ENCODE data around the gene PVALEF.
A peak's percentile ranks its signal among the peaks of the same experiment; 100 is the strongest.

The PVALEF gene

DNA sequence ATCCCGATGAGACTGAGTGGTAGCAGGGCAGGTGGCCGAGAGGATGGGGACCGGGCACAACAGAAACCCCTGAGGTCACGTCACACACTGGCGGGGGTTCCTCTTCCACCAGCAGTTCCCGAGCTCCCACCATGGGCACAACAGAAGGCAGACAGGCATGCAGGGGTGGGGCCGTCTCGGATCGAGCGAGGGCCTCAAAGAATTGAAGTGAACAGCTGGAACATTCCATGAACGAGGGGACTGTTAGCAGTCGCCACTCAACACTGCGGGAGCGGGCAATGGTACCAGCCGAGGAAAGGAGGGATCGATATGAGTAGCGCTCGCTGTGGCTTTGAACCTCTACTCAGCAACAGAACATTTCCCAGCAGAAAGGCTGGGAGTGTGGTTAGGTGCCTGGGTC lies 52.2 kb downstream of the PVALEF start:
- POLR2A ChIA-PET (ENCODE audit: low non-redundant PET), result no interaction called here
- no peak overlapping the region for H3K27ac ChIP-seq
- TF ChIP-seq CTCF (conservative IDR thresholded peaks at IDR 0.05; ENCODE audit: low read depth), result no peak
- CTCF ChIA-PET, result no interaction called here
- DNase-seq (ENCODE audit: low spot score), result no peak

GRCh38 chr17:81218459-81218858 lies 53.2 kb downstream of the PVALEF start:
- no peak for DNase-seq (ENCODE audit: low spot score)
- peak overlapping the region; percentile 40 for H3K27ac ChIP-seq
- ChIA-PET POLR2A (ENCODE audit: low non-redundant PET) (interaction anchor here (0.6 kb wide), 1 partner anchor 15 kb away, joined by 3 read pairs; no protein-coding TSS in a partner anchor), CTCF (no interaction called here)
- no peak for TF ChIP-seq CTCF (conservative IDR thresholded peaks at IDR 0.05; ENCODE audit: low read depth)

- peak overlapping the region; percentile 40 for H3K27ac ChIP-seq
- TF ChIP-seq CTCF (conservative IDR thresholded peaks at IDR 0.05; ENCODE audit: low read depth), result no peak
- DNase-seq (ENCODE audit: low spot score), result no peak
- CTCF ChIA-PET, result interaction anchor here (0.7 kb wide), 1 partner anchor 195 kb away, joined by 6 read pairs; no protein-coding TSS in a partner anchor
- POLR2A ChIA-PET (ENCODE audit: low non-redundant PET), result interaction anchor here (0.6 kb wide), 1 partner anchor 15 kb away, joined by 3 read pairs; no protein-coding TSS in a partner anchor
Observed at GRCh38 chr17:81218991-81219390, 53.7 kb downstream of the PVALEF start.

GRCh38 chr17:81219476-81220180 lies 54.3 kb downstream of the PVALEF start:
- peak overlapping the region; percentile 40 for H3K27ac ChIP-seq
- CTCF ChIA-PET, result interaction anchor here (0.7 to 1.1 kb wide), 2 partner anchors 122 to 196 kb away, joined by 5 to 6 read pairs; no protein-coding TSS in a partner anchor
- no peak for DNase-seq (ENCODE audit: low spot score)
- POLR2A ChIA-PET (ENCODE audit: low non-redundant PET), result interaction anchor here (0.6 kb wide), 1 partner anchor 799 kb away, joined by 4 read pairs; no protein-coding TSS in a partner anchor
- no peak for TF ChIP-seq CTCF (conservative IDR thresholded peaks at IDR 0.05; ENCODE audit: low read depth)

DNA sequence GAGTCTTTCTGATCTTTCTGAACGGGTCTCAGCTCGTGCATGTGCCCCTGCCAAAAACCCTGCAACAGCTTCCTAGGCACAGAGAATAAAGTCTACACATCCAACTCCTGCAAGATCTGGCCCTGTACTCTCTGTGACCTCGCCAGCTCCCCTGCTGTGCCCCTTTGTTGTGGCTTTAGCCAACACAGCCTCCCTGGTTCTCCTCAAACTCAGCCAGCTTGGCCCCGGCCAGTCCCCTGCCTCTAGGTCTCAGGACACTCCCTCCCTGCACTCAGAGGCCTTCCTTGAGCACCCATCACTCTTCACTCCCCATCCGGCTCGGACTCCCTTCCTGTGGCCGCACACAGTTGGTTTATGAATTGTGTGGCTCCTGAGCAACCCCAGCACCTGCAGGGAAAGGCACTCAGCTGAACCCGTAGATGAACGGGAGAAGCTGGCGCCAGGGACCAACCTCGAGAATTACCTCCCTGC lies 56.1 kb downstream of the PVALEF start:
- POLR2A ChIA-PET (ENCODE audit: low non-redundant PET), result interaction anchor here (1.1 kb wide), 1 partner anchor 17 kb away, joined by 4 read pairs; the partner anchor contains the start of genes NDUFAF8 and TEPSIN
- CTCF ChIA-PET, result no interaction called here
- H3K27ac ChIP-seq, result peak overlapping the region; percentile 51
- no peak for TF ChIP-seq CTCF (conservative IDR thresholded peaks at IDR 0.05; ENCODE audit: low read depth)
- DNase-seq (ENCODE audit: low spot score), result no peak

DNA sequence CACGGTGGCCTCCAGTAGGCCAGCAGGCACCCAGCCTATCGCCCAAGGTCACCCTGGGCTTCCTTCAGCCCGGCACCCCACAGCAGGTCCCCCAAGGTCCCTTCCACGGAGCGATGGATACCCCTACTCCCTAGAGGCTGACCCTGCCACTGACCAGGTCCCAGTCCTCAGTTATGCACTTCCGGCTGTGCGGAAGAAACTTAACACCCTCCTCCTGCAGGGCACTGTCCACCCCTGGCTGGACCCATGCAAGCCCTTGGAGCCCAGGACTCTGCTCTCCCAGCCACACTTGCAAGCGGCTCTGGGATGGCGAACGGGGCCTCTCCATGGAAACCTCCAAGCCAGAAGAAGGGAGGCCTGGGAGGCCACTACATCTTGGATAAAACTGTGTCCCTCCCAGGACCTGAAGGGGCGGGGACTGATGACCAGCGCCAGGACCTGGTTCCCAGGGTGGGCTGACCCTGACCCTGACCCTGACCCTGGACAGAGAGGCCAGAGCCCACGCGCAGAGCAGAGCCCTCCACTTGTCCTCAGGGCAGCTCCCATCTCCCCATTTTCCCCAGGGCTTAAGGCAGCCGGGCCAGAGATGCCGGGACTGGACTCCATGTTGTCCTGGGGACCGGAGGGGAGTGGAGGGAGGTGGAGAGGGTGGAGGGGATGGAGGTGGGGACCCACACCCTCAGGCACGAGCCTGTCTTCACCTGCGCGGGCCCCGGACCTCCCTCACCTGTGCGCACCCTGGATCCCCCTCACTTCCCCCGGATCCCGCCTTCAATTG lies 56.7 kb downstream of the PVALEF start:
- H3K27ac ChIP-seq, result peak overlapping the region; percentile 51
- DNase-seq (ENCODE audit: low spot score), result no peak
- CTCF ChIA-PET, result interaction anchor here (0.6 kb wide), 1 partner anchor 66 kb away, joined by 3 read pairs; no protein-coding TSS in a partner anchor
- POLR2A ChIA-PET (ENCODE audit: low non-redundant PET), result interaction anchor here (0.9 to 1.4 kb wide), 2 partner anchors 17 to 89 kb away, joined by 3 to 8 read pairs; partner anchors contain the start of genes NDUFAF8 and TEPSIN
- no peak for TF ChIP-seq CTCF (conservative IDR thresholded peaks at IDR 0.05; ENCODE audit: low read depth)
